ENCODE data around the gene GREB1. TPM values are rescaled to one million over a fixed set of nuclear protein-coding genes. Genes with fewer than 3 reads are reported as not detected.

Gene GREB1
- total and polyA plus RNA-seq, 2 of the 13 experiments (the other 11 are each of a cell fraction or from before 2014, with no cell fraction given), result 31.3 to 61.2 TPM

- ChIA-PET POLR2A (no interaction called here), CTCF (ENCODE audit: low intra/inter-chr PET ratio, low total read pairs) (no interaction called here)
- DNase-seq (ENCODE audit: low spot score), result no peak
- ATAC-seq, result peak; percentile 5; the same call in 2 of the 3 replicates
- BruUV-seq (replicated peaks), result no TSS peak
- H3K36me3 ChIP-seq (replicated peaks in 1 of 2; ENCODE audit: control insufficient read depth in 1 of 2, insufficient read depth in 2 of 2, low read length in 2 of 2), result peaks cover 66 to 99% of the 10 kb centered on the region in 2 experiments
- H2AFZ ChIP-seq (ENCODE audit: low read length), result no peak overlapping the region
- H3K9me3 ChIP-seq (ENCODE audit: low read length), result no peaks in the 10 kb centered on the region
- no peaks in the 10 kb centered on the region for H3K4me1 ChIP-seq (ENCODE audit: insufficient read depth, low read length)
- H3K27ac ChIP-seq (ENCODE audit: extremely low read length, insufficient read depth, low read length), result no peak overlapping the region
- intact Hi-C loops (cut with micrococcal nuclease; ENCODE audit: unreplicated experiment), result no loop called here
- no peaks in the 10 kb centered on the region; the same call in 1 of the 2 replicates for H4K20me1 ChIP-seq (ENCODE audit: insufficient read depth, low read length)
- H3K9ac ChIP-seq (ENCODE audit: insufficient read depth, low read depth, low read length), result no peak overlapping the region
- WGBS (ENCODE audit: low lambda C conversion rate), result 98% methylated on average over 13 of the region's 14 CpGs
- in situ Hi-C loops (cut with HindIII; ENCODE audit: extremely low pct_ligation_motif_present, low pct_unique_long_range_greater_than_20kb), result no loop called here
- H3K4me3 ChIP-seq (replicated peaks in 1 of 3; ENCODE audit: insufficient read depth in 1 of 3, low read depth in 2 of 3, low read length in 3 of 3), result no peak overlapping the region
- no peak for FAIRE-seq
- H3K27me3 ChIP-seq (ENCODE audit: control insufficient read depth in 1 of 2, insufficient read depth in 2 of 2, low read length in 2 of 2), result no peaks in the 10 kb centered on the region
- no peak for TF ChIP-seq ZBTB34 (CRISPR knock-in tag; IDR thresholded peaks at IDR 0.05)
- peak; percentile 67 for TF ChIP-seq RBM22 (optimal IDR thresholded peaks at IDR 0.05; ENCODE audit: low read length)
- TF ChIP-seq CERS6 (CRISPR knock-in tag; IDR thresholded peaks at IDR 0.05), result 0 out of 2 replicates have a peak, but pooled peaks have one; percentile 11
- H3K4me2 ChIP-seq (ENCODE audit: low read depth, low read length), result no peak overlapping the region
- no peaks in the 10 kb centered on the region for H3K79me2 ChIP-seq (ENCODE audit: insufficient read depth, low read length)
Measured at GRCh38 chr2:11617527-11617926, 83.7 kb downstream of the GREB1 start.

GRCh38 chr2:11617984-11618707 is 84.3 kb downstream of the GREB1 start:
- 96% methylated on average over 28 of the region's 33 CpGs for WGBS (ENCODE audit: low lambda C conversion rate)
- no peaks in the 10 kb centered on the region for H3K27me3 ChIP-seq (ENCODE audit: control insufficient read depth in 1 of 2, insufficient read depth in 2 of 2, low read length in 2 of 2)
- peak; percentile 26 for ATAC-seq
- H3K4me2 ChIP-seq (ENCODE audit: low read depth, low read length), result no peak overlapping the region
- H3K36me3 ChIP-seq (replicated peaks in 1 of 2; ENCODE audit: control insufficient read depth in 1 of 2, insufficient read depth in 2 of 2, low read length in 2 of 2), result peaks cover 65 to 99% of the 10 kb centered on the region in 2 experiments
- no peaks in the 10 kb centered on the region for H3K79me2 ChIP-seq (ENCODE audit: insufficient read depth, low read length)
- no peaks in the 10 kb centered on the region for H4K20me1 ChIP-seq (ENCODE audit: insufficient read depth, low read length)
- H3K4me1 ChIP-seq (ENCODE audit: insufficient read depth, low read length), result no peaks in the 10 kb centered on the region
- TF ChIP-seq PLRG1 (conservative IDR thresholded peaks at IDR 0.05) (no peak), ZNF589 (CRISPR knock-in tag; conservative IDR thresholded peaks at IDR 0.05) (no peak), RBFOX2 (IDR thresholded peaks at IDR 0.05; ENCODE audit: low read depth, low read length) (0 out of 2 replicates have a peak, but pooled peaks have one; percentile 20), ZNF263 (CRISPR knock-in tag; IDR thresholded peaks at IDR 0.05) (peak; percentile 38; the same call in 1 of the 2 replicates)
- H2AFZ ChIP-seq (ENCODE audit: low read length), result no peak overlapping the region
- H3K9ac ChIP-seq (ENCODE audit: insufficient read depth, low read depth, low read length), result no peak overlapping the region
- in situ Hi-C loops (cut with HindIII; ENCODE audit: extremely low pct_ligation_motif_present, low pct_unique_long_range_greater_than_20kb), result no loop called here
- FAIRE-seq, result no peak
- no TSS peak for BruUV-seq (replicated peaks)
- intact Hi-C loops (cut with micrococcal nuclease; ENCODE audit: unreplicated experiment), result no loop called here
- CTCF ChIA-PET (ENCODE audit: low intra/inter-chr PET ratio, low total read pairs), result no interaction called here
- POLR2A ChIA-PET, result no interaction called here
- H3K27ac ChIP-seq (ENCODE audit: extremely low read length, insufficient read depth, low read length), result no peak overlapping the region
- no peak for DNase-seq (ENCODE audit: low spot score)
- no peak overlapping the region for H3K4me3 ChIP-seq (replicated peaks in 1 of 3; ENCODE audit: insufficient read depth in 1 of 3, low read depth in 2 of 3, low read length in 3 of 3)
- no peaks in the 10 kb centered on the region for H3K9me3 ChIP-seq (ENCODE audit: low read length)

All from HepG2 (cell line).